Activated CD8-positive, alpha-beta memory T cell treated with anti-CD3 and anti-CD28 coated beads for 1 hour (primary cell): ENCODE measurements around the gene PIGH.
"Not testable (repeated sequence)": the region's sequence is repeated elsewhere in the genome, so short reads cannot be mapped to it uniquely, and the experiment has no call there.

ENCODE experiments used
- DNase-seq, 2 donors: peaks; one replicate each; pipeline ENCODE4 v3.0.0-alpha.2; 2020; ENCODE audit warnings: low read depth in 1 of 2; ENCODE audit errors: extremely low read depth in 1 of 2

Gene PIGH

GRCh38 chr14:67599698-67600561, at the start of gene PIGH:
Gene PIGH (minus strand): TSS chr14:67600268. CDS start chr14:67600203, 65 bp downstream.
- peak; percentile 82 to 91 for DNase-seq

- no peak for DNase-seq
Observed at GRCh38 chr14:67646131-67646530, 46.1 kb upstream of the PIGH start.

DNA sequence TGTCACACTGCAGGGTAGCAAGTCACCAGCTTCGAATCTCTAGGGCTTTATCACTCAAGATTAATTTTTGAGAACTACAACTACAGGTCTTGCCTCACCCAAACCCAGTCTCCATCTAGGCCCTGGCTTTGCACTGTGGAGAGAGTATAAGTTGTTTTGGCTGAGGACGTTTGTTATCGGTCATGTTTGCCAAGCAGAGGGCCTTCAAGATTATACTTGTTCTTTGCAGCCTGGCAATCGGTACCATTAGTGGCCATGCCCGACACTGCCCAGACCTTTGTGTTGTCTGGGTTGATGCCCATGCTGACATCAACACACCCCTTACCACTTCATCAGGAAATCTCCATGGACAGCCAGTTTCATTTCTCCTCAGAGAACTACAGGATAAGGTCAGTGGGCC, 45.3 kb upstream of the PIGH start:
- DNase-seq: no peak

DNA sequence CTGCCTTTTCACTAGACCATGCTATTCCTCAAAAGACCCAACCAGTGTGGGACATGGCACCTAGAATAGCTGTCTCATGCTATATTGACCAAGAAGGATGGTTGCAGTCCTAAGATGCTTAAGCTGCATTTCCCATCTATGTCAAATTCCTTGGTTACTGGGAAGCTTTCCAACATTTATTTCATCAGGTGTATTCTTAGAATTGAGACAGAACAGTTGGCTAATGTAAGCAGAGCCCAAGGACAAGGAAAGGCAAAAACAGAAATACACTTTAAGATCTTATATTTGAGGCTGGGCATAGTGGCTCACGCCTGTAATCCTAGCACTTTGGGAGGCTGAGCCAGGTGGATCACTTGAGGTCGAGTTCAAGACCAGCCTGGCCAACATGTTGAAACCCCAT, 44.4 kb upstream of the PIGH start:
- DNase-seq: no peak

DNA sequence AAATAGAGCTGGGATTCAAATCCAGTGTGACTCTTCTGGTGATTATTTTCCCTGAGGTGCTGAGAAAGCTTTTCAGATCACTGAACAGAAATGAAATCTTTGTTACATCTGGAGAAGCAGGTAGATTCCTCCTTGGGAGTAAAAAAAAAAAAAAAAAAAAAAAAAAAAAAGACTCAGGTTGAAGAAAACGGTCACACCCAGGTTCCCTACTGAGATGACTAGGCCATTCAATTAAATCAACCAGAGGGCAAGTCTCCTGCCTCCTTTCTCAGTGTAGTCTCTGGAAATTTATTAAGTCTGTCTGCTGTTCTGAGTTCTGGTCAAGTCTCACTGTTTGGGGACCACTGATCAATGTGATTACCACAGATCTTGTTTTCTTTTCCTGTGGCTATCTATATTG, 43.6 kb upstream of the PIGH start:
- no peak for DNase-seq

DNA sequence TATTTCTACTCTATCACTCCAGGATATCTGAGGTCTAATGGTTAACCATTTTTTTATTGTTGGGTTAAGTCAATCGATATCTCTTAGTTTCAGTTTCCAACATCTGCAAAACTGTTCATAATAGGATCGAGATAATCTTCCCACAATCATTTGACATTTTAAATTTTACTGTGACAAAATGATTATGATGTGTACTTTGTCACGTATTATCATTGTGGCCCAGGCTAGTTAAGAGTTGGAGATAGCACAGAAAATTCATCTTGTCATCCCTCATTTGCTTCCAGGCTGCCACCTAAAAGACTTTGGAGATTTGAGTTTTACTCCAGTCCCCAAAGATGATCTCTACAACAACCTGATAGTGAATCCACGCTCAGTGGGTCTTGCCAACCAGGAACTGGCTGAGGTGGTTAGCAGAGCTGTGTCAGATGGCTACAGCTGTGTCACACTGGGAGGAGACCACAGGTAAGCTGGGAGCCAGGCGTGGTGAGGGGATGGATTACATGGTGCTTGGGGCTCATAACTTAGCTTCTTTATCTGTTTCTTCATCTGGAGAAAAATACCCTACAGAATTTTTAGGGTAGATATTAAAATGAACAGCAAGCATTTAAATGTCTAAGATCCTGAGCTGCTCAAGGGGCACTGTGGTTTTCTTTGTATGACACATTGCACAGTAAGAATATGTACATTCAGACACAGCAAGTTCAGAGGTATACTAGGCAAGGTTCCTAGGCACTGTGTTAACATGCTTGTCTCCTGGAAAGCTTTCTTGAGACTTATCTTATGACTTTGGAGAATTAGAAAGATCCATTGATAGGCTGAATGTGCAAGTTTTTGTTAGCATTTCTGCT, 42.1 kb upstream of the PIGH start:
- no peak for DNase-seq

GRCh38 chr14:67641480-67641879, 41.4 kb upstream of the PIGH start:
- no peak for DNase-seq

DNA sequence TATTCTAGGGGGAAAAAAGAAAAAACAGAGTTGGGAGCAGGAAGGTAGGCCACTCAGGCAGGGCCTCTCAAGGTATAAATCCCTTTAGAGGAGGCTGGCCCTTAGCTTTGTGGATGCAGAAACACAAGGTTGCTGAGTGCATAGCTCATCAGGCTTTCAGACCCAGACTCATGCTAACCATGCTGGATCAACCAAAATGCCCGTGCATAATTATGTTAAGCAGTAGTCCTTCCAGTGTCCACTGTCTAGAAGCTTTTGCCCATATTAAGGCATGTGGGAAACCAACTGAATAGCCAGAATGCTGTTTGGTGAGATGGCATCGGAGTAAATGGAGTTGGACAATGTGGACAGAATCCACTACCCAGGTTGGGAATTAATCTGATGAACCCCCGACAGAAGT, 38.6 kb upstream of the PIGH start:
- no peak for DNase-seq

DNA sequence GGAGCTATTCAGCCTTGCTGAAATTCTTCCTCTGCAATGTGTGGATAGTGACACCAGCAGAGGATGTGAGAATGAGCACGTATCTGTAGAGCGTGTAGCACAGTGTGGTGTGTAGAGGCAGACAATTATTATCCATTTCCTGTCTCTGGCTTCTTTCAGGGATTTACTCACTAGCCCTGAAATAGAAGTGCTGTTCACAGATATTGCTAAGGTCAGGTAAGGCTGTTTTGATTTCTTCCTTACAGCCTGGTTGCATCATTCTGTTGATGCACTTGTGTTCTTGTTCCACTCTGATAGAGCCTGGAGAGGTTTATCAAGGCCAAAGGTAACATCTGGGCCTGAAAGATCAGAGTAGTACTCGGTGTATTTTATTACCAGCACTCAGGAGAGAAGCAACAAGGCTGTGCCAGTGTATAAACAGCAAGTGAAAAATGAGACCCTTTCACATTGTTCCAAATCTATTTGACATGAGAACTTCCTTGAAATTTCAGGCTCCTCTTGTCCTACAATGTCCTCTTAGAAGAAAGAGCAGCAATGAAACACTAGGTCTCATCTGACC, 36.4 kb upstream of the PIGH start:
- DNase-seq: no peak

- no peak for DNase-seq
Observed at GRCh38 chr14:67633451-67634147, 33.5 kb upstream of the PIGH start.

- DNase-seq: no peak
Observed at GRCh38 chr14:67630938-67631337, 30.9 kb upstream of the PIGH start.

GRCh38 chr14:67630186-67630585, 30.1 kb upstream of the PIGH start:
- no peak for DNase-seq

- no peak for DNase-seq
Observed at GRCh38 chr14:67627519-67627918, 27.5 kb upstream of the PIGH start.

- not testable (repeated sequence) for DNase-seq
Observed at GRCh38 chr14:67626131-67626530, 26.1 kb upstream of the PIGH start.

GRCh38 chr14:67623114-67623513, 23.0 kb upstream of the PIGH start:
- DNase-seq: no peak

- no peak for DNase-seq
Observed at GRCh38 chr14:67622675-67623074, 22.6 kb upstream of the PIGH start.

- DNase-seq: no peak
Observed at GRCh38 chr14:67620217-67620785, 20.2 kb upstream of the PIGH start.

DNA sequence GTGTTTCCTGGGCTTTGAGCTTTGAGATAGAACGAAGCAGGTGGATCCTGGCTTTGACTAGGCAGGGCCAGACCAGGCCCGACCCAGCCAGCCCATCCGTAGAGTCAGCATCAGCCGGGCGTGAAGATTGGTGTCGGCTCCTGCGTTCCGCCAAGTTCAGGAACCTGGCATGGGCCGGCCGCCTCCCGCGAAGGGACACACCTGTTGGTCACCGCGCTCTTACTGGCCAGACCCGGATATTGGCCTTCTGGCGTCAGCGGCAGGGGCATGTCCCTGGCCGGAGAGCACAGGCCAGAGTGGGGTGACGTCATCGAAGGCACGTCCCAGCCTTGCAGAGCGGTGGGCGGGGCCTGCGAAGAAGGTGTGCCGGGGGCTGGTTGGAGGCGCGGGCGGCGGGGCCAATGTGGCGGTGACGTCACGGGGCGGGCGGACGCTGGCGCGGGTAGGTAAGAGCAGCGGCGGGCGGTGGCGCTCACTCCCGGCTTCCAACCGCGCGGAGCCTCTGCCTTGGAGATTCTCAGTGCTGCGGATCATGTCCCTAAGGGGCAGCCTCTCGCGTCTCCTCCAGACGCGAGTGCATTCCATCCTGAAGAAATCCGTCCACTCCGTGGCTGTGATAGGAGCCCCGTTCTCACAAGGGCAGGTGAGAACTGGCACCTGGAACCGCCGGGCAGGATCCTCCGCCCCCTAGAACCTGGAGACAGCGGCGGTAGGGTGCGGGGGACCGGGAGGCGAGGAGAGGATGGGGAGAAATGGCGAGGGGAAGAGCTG, 19.6 kb upstream of the PIGH start, which contains the start of gene ARG2:
Gene ARG2, plus strand, starts transcription at position 475 of the 771 bp plus-strand sequence. Its CDS starts 58 bp downstream, at position 533.
- peak; percentile 97 to 98 for DNase-seq

GRCh38 chr14:67618617-67619063, 18.6 kb upstream of the PIGH start:
- DNase-seq: no peak

DNA sequence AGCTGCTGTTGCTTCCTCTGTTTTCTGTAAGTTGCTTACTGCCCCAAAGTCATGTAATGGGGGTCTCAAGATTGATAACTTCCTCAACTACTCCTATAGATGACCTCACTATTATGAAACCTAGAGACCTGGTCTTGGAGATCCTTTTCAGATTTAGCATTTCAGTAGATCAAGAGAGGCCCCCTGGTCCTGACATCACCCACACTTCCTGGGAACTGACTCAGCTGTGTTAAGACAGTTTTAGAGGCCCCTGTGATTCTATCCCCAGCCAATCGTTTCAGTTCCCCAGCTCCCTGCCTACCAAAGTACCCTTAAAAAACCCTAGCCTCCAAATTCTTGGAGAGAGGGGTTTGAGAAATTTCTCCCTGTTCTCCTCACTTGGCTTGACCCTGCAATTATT, 10.4 kb upstream of the PIGH start:
- no peak for DNase-seq
